Stimulated activated CD8-positive, alpha-beta memory T cell treated with anti-CD3 and anti-CD28 coated beads, Interleukin-15, amount 100 ng/mL, for 4 hours (primary cell): ENCODE data around the gene REXO1.

Experiments
- DNase-seq, 2 donors: peaks; one replicate each; pipeline ENCODE4 v3.0.0-alpha.2; 2020; ENCODE audit warnings: low read depth in 2 of 2

REXO1 gene

GRCh38 chr19:1849886-1850398 is 1.7 kb upstream of the REXO1 start:
- DNase-seq: no peak

GRCh38 chr19:1849132-1849474 is 820 bp upstream of the REXO1 start:
- no peak for DNase-seq

- DNase-seq: no peak
Observed at GRCh38 chr19:1847684-1848398, 442 bp downstream of the REXO1 start.

- no peak for DNase-seq
Observed at GRCh38 chr19:1847348-1847683, 967 bp downstream of the REXO1 start.

- DNase-seq: no peak
Observed at GRCh38 chr19:1846517-1847204, 1.6 kb downstream of the REXO1 start.

- DNase-seq: no peak
Observed at GRCh38 chr19:1845642-1846041, 2.6 kb downstream of the REXO1 start.

GRCh38 chr19:1845125-1845515 is 3.2 kb downstream of the REXO1 start:
- no peak for DNase-seq

GRCh38 chr19:1844513-1845124 is 3.7 kb downstream of the REXO1 start:
- no peak for DNase-seq

GRCh38 chr19:1843646-1844394 is 4.5 kb downstream of the REXO1 start:
- no peak for DNase-seq

GRCh38 chr19:1843116-1843515 is 5.2 kb downstream of the REXO1 start:
- no peak for DNase-seq

- DNase-seq: no peak
Observed at GRCh38 chr19:1841209-1841924, 6.9 kb downstream of the REXO1 start.

GRCh38 chr19:1840541-1841115 is 7.7 kb downstream of the REXO1 start:
- no peak for DNase-seq

GRCh38 chr19:1839658-1840540 is 8.4 kb downstream of the REXO1 start:
- DNase-seq: no peak

GRCh38 chr19:1837625-1838105 is 10.6 kb downstream of the REXO1 start:
- no peak for DNase-seq

GRCh38 chr19:1837222-1837565 is 11.1 kb downstream of the REXO1 start:
- no peak for DNase-seq

GRCh38 chr19:1836458-1837221 is 11.6 kb downstream of the REXO1 start:
- DNase-seq: no peak

GRCh38 chr19:1833540-1833939 is 14.7 kb downstream of the REXO1 start:
- no peak for DNase-seq

GRCh38 chr19:1832046-1832663 is 16.1 kb downstream of the REXO1 start:
- DNase-seq: no peak

- DNase-seq: no peak
Observed at GRCh38 chr19:1830978-1831377, 17.3 kb downstream of the REXO1 start.
